Pancreas (tissue), 10 donors: ENCODE data around the gene ZNF165. TPM values are rescaled to one million over a fixed set of nuclear protein-coding genes. Genes with fewer than 3 reads are reported as not detected.

ENCODE experiments used
- ATAC-seq, 4 donors: fragments of 200-7000 bp; cut with Tn5 transposase; one replicate each; pipeline versions ENCODE4 v1.8.0 to v1.9.1; 2020; ENCODE audit warnings: mild to moderate bottlenecking in 4 of 4, moderate library complexity in 4 of 4
- DNase-seq, 6 donors: peaks; one replicate each; pipeline ENCODE4 v3.0.0-alpha.2; 2020
- FAIRE-seq: peaks from 2 replicates; lab custom pipeline; 2012; peaks lifted over from hg19 to GRCh38; lab: Jason Lieb, UNC
- H3K27ac ChIP-seq, 4 donors: fragments of 200-600 bp; sonication (generic); 1 replicate in 3 of 4; 2 replicates in 1 of 4; pipeline versions ENCODE4 v1.5.0 to v1.8.0; 2020
- H3K27me3 ChIP-seq, 4 donors: fragments of 200-600 bp; one replicate each; pipeline ENCODE4 v1.8.0; 2021
- H3K36me3 ChIP-seq, 3 donors: fragments of 200-600 bp; sonication (generic) in 1 of 3; one replicate each; pipeline versions ENCODE4 v1.5.0 to v1.8.0; 2020 to 2021
- H3K4me1 ChIP-seq, 3 donors: fragments of 200-600 bp; one replicate each; pipeline ENCODE4 v1.8.0; 2021
- H3K4me3 ChIP-seq, 4 donors: fragments of 200-600 bp; sonication (generic) in 2 of 4; one replicate each; pipeline versions ENCODE4 v1.5.0 to v1.8.0; 2020 to 2021
- H3K9me3 ChIP-seq, 4 donors: fragments of 200-600 bp; one replicate each; pipeline ENCODE4 v1.8.0; 2021
- CTCF ChIP-seq, 4 donors: fragments of 200-600 bp; sonication (generic) in 3 of 4; IDR thresholded peaks; one replicate each; pipeline versions ENCODE4 v1.5.0 to v1.8.0; 2021; ENCODE audit warnings: antibody characterized with exemption in 4 of 4
- WGBS, 2 donors: extraction: QIAGEN DNeasy Blood & Tissue Kit; methylation state at CpG; one replicate each; pipeline ENCODE4 v1.1.7; 2013; 5-methylcytosine and 5-hydroxymethylcytosine counted together
- intact Hi-C, 3 donors: fragments of 100-400 bp; cut with DNase I; formaldehyde crosslinking; loops; one replicate each; pipeline versions ENCODE4 v1.11.1 to v1.14.2; 2022
- polyA plus RNA-seq, 2 donors: library from polyadenylated mRNA; stranded (reverse); fragments of 200-250 nt; gene quantifications; one replicate each; pipeline ENCODE4 v1.2.3, GENCODE V29; 2013
- total RNA-seq, 6 donors: library from RNA; stranded (reverse); fragmentation: NEBNext Ultra II Directional in 4 of 6; extraction: Animal tissue kit (Norgen Biotek cat#: 25700) in 4 of 6; gene quantifications; one replicate each; pipeline versions ENCODE4 v1.2.1 to v1.2.4, GENCODE V29; 2021 to 2023
- donor health status: healthy with polysubstance abuse.
- donor health status: DM: no; HTN: no; CAD: no; lungs with moderate emphysema.
- donor health status: DM: no; HTN: no; CAD: no.
- donor health status: control.
- donor health status: control.
- donor health status: Bipolar disorder and iron deficiency.
- donor health status: DM: yes; HTN: yes; CAD: no.
- donor health status: DM: no; HTN: no; CAD: no.
- donor health status: DM: no; HTN: no; CAD: no.
- donor health status: DM: yes; HTN: yes; CAD: no.

The ZNF165 gene
- total and polyA plus RNA-seq, 8 donors = 2.8 to 4.3 (median 3.2) TPM

DNA sequence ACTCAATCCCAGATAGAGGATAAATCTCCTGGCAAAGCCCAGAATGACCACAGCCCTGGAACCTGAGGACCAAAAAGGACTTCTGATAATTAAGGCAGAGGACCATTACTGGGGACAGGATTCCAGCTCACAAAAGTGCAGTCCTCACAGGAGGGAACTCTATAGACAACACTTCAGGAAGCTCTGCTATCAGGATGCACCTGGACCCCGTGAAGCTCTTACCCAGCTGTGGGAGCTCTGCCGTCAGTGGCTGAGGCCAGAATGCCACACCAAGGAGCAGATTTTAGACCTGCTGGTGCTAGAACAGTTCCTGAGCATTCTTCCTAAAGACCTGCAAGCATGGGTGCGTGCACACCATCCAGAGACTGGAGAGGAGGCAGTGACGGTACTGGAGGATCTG, 45.0 kb downstream of the ZNF165 start:
- peaks cover 0 to 5% (median 0%) of the 10 kb centered on the region in 3 donors for H3K36me3 ChIP-seq
- H3K9me3 ChIP-seq = no peaks in the 10 kb centered on the region
- H3K27me3 ChIP-seq = no peaks in the 10 kb centered on the region
- FAIRE-seq = no peak
- H3K4me1 ChIP-seq = peaks cover 0 to 9% (median 0%) of the 10 kb centered on the region in 3 donors
- no peak overlapping the region for H3K4me3 ChIP-seq
- no peak overlapping the region for H3K27ac ChIP-seq
- no peak for TF ChIP-seq CTCF (IDR thresholded peaks at IDR 0.05)
- DNase-seq = no peak
- 72 to 78% methylated on average over 4 of the region's 4 CpGs for WGBS, 2 donors
- intact Hi-C loops = no loop called here
- ATAC-seq = no peak

- no peak for DNase-seq
- 61 to 73% methylated on average over 3 of the region's 3 CpGs for WGBS, 2 donors
- H3K27ac ChIP-seq = no peak overlapping the region
Measured at GRCh38 chr6:28134015-28134414, 53.6 kb downstream of the ZNF165 start.

GRCh38 chr6:28134716-28135115, 54.3 kb downstream of the ZNF165 start:
- no peak overlapping the region for H3K4me3 ChIP-seq
- ATAC-seq (no peak), DNase-seq (no peak), FAIRE-seq (no peak)
- TF ChIP-seq CTCF (IDR thresholded peaks at IDR 0.05) = no peak
- no peaks in the 10 kb centered on the region for H3K27me3 ChIP-seq
- 51 to 69% methylated on average over 1 of the region's 1 CpG for WGBS, 2 donors
- no peaks in the 10 kb centered on the region for H3K9me3 ChIP-seq
- intact Hi-C loops = loop anchor here in 1 of 3 donors (10.0 kb wide), 1 partner anchor 230 kb away; no protein-coding TSS in a partner anchor
- H3K36me3 ChIP-seq = no peaks in the 10 kb centered on the region
- H3K4me1 ChIP-seq = peaks cover 0 to 9% (median 4%) of the 10 kb centered on the region in 3 donors
- no peak overlapping the region for H3K27ac ChIP-seq

More at GRCh38 chr6:28134015-28134414, 53.6 kb downstream of the ZNF165 start:
- Histone ChIP-seq H3K36me3 (no peaks in the 10 kb centered on the region), H3K27me3 (no peaks in the 10 kb centered on the region), H3K9me3 (no peaks in the 10 kb centered on the region), H3K4me1 (peaks cover 0 to 9% (median 4%) of the 10 kb centered on the region in 3 donors), H3K4me3 (no peak overlapping the region)
- ATAC-seq (no peak), FAIRE-seq (no peak)
- no peak for TF ChIP-seq CTCF (IDR thresholded peaks at IDR 0.05)
- intact Hi-C loops = loop anchor here in 1 of 3 donors (10.0 kb wide), 1 partner anchor 231 kb away; no protein-coding TSS in a partner anchor

GRCh38 chr6:28135393-28135792, 55.0 kb downstream of the ZNF165 start:
- Histone ChIP-seq H3K4me3 (peak overlapping the region in 1 of 4 donors; percentile 71), H3K36me3 (no peaks in the 10 kb centered on the region), H3K4me1 (peaks cover 0 to 9% (median 4%) of the 10 kb centered on the region in 3 donors), H3K27ac (no peak overlapping the region), H3K27me3 (no peaks in the 10 kb centered on the region), H3K9me3 (no peaks in the 10 kb centered on the region)
- WGBS, 2 donors = 25 to 27% methylated on average over 3 of the region's 3 CpGs
- no peak for ATAC-seq
- FAIRE-seq = no peak
- no peak for TF ChIP-seq CTCF (IDR thresholded peaks at IDR 0.05)
- intact Hi-C loops = loop anchor here in 1 of 3 donors (10.0 kb wide), 1 partner anchor 229 kb away; no protein-coding TSS in a partner anchor
- DNase-seq = no peak
